Measurements from ENCODE around the gene TEP1.

Gene TEP1

GRCh38 chr14:20418501-20418909 lies 5.2 kb upstream of the TEP1 start:
- H3K9ac ChIP-seq (ENCODE audit: low read length in 5 of 5), result no peak overlapping the region
- H3K36me3 ChIP-seq (ENCODE audit: control insufficient read depth in 5 of 5, insufficient read depth in 5 of 5, low read length in 5 of 5), result no peaks in the 10 kb centered on the region
- H3K4me1 ChIP-seq (ENCODE audit: control insufficient read depth in 5 of 5, insufficient read depth in 5 of 5, low read length in 5 of 5), result peaks cover 2 to 24% (median 21%) of the 10 kb centered on the region in 5 donors
- no peak overlapping the region for H3K27ac ChIP-seq (ENCODE audit: low read depth, low read length)
- H3K9me3 ChIP-seq (ENCODE audit: control insufficient read depth in 5 of 5, low read length in 5 of 5), result no peaks in the 10 kb centered on the region
- no peaks in the 10 kb centered on the region for H3K27me3 ChIP-seq (ENCODE audit: control insufficient read depth in 5 of 5, insufficient read depth in 4 of 5, low read length in 5 of 5)
- no peak overlapping the region for H3K4me3 ChIP-seq (ENCODE audit: low read depth in 1 of 5, low read length in 5 of 5)

DNA sequence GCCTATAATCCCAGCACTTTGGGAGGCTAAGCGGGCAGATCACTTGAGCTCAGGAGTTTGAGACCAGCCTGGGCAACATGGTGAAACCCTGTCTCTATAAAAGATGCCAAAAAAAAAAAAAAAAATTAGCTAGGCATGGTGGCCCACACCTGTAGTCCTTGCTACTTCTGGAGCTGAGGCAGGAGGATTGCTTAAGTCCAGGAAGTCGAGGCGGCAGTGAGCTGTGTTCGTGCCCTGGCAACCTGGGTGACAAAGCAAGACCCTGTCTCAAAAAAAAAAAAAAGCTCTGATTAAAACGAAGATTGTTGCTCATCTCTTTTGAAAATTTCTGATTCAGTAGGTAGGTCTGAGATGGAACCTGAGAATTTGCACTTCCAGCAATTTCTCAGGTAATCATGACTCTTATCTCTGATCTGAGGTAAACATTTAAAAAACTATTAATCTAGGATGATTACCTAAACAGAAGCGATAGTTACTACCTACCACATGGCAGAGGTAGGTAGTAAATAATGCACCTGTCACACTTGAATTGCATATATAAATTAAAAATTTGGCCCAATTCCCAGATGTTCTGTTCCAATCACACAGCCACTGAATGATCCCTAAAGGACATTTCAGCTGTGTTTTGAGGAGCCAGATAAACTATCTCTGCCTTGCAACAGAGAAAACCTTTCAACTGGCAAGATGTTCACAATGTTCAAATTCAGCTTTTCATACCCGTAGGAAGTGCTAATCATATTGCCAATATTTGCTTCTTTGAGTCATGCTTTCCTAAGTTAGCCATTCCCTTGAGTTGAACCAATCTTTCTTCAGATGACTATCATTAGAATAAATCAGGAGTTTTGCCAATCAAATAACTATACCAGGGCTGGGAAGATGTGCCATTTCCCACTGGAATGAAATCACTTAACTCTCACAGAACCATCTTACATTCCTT lies 4.2 kb upstream of the TEP1 start:
- no peak overlapping the region for H3K9ac ChIP-seq (ENCODE audit: low read length in 5 of 5)
- H3K27ac ChIP-seq (ENCODE audit: low read depth, low read length), result no peak overlapping the region
- H3K9me3 ChIP-seq (ENCODE audit: control insufficient read depth in 5 of 5, low read length in 5 of 5), result no peaks in the 10 kb centered on the region
- H3K4me1 ChIP-seq (ENCODE audit: control insufficient read depth in 5 of 5, insufficient read depth in 5 of 5, low read length in 5 of 5), result peaks cover 2 to 28% (median 22%) of the 10 kb centered on the region in 5 donors
- H3K4me3 ChIP-seq (ENCODE audit: low read depth in 1 of 5, low read length in 5 of 5), result no peak overlapping the region
- H3K36me3 ChIP-seq (ENCODE audit: control insufficient read depth in 5 of 5, insufficient read depth in 5 of 5, low read length in 5 of 5), result no peaks in the 10 kb centered on the region
- H3K27me3 ChIP-seq (ENCODE audit: control insufficient read depth in 5 of 5, insufficient read depth in 4 of 5, low read length in 5 of 5), result no peaks in the 10 kb centered on the region

- no peaks in the 10 kb centered on the region for H3K27me3 ChIP-seq (ENCODE audit: control insufficient read depth in 5 of 5, insufficient read depth in 4 of 5, low read length in 5 of 5)
- H3K4me1 ChIP-seq (ENCODE audit: control insufficient read depth in 5 of 5, insufficient read depth in 5 of 5, low read length in 5 of 5), result peaks cover 2 to 37% (median 31%) of the 10 kb centered on the region in 5 donors
- no peak overlapping the region for H3K4me3 ChIP-seq (ENCODE audit: low read depth in 1 of 5, low read length in 5 of 5)
- no peaks in the 10 kb centered on the region for H3K36me3 ChIP-seq (ENCODE audit: control insufficient read depth in 5 of 5, insufficient read depth in 5 of 5, low read length in 5 of 5)
- no peaks in the 10 kb centered on the region for H3K9me3 ChIP-seq (ENCODE audit: control insufficient read depth in 5 of 5, low read length in 5 of 5)
- peak overlapping the region in 1 of 5 donors; percentile 9 for H3K9ac ChIP-seq (ENCODE audit: low read length in 5 of 5)
- no peak overlapping the region for H3K27ac ChIP-seq (ENCODE audit: low read depth, low read length)
Measured at GRCh38 chr14:20416223-20416622, 2.9 kb upstream of the TEP1 start.

- H3K9ac ChIP-seq (ENCODE audit: low read length in 5 of 5), result no peak overlapping the region
- no peaks in the 10 kb centered on the region for H3K9me3 ChIP-seq (ENCODE audit: control insufficient read depth in 5 of 5, low read length in 5 of 5)
- H3K4me1 ChIP-seq (ENCODE audit: control insufficient read depth in 5 of 5, insufficient read depth in 5 of 5, low read length in 5 of 5), result peaks cover 2 to 39% (median 31%) of the 10 kb centered on the region in 5 donors
- no peak overlapping the region for H3K4me3 ChIP-seq (ENCODE audit: low read depth in 1 of 5, low read length in 5 of 5)
- H3K27me3 ChIP-seq (ENCODE audit: control insufficient read depth in 5 of 5, insufficient read depth in 4 of 5, low read length in 5 of 5), result no peaks in the 10 kb centered on the region
- H3K36me3 ChIP-seq (ENCODE audit: control insufficient read depth in 5 of 5, insufficient read depth in 5 of 5, low read length in 5 of 5), result no peaks in the 10 kb centered on the region
- no peak overlapping the region for H3K27ac ChIP-seq (ENCODE audit: low read depth, low read length)
Measured at GRCh38 chr14:20415782-20416206, 2.5 kb upstream of the TEP1 start.

GRCh38 chr14:20413744-20414082 lies 412 bp upstream of the TEP1 start:
- Histone ChIP-seq H3K4me1 (ENCODE audit: control insufficient read depth in 5 of 5, insufficient read depth in 5 of 5, low read length in 5 of 5) (peaks cover 2 to 30% (median 22%) of the 10 kb centered on the region in 5 donors), H3K27ac (ENCODE audit: low read depth, low read length) (peak overlapping the region; percentile 85), H3K9me3 (ENCODE audit: control insufficient read depth in 5 of 5, low read length in 5 of 5) (no peaks in the 10 kb centered on the region), H3K27me3 (ENCODE audit: control insufficient read depth in 5 of 5, insufficient read depth in 4 of 5, low read length in 5 of 5) (no peaks in the 10 kb centered on the region), H3K9ac (ENCODE audit: low read length in 5 of 5) (peak overlapping the region; percentile 81 to 89 (median 88)), H3K36me3 (ENCODE audit: control insufficient read depth in 5 of 5, insufficient read depth in 5 of 5, low read length in 5 of 5) (no peaks in the 10 kb centered on the region), H3K4me3 (ENCODE audit: low read depth in 1 of 5, low read length in 5 of 5) (peak overlapping the region; percentile 69 to 96 (median 92))

GRCh38 chr14:20412411-20412810 lies 890 bp downstream of the TEP1 start:
- Histone ChIP-seq H3K27ac (ENCODE audit: low read depth, low read length) (peak overlapping the region; percentile 85), H3K27me3 (ENCODE audit: control insufficient read depth in 5 of 5, insufficient read depth in 4 of 5, low read length in 5 of 5) (no peaks in the 10 kb centered on the region), H3K4me3 (ENCODE audit: low read depth in 1 of 5, low read length in 5 of 5) (peak overlapping the region; percentile 69 to 96 (median 92)), H3K36me3 (ENCODE audit: control insufficient read depth in 5 of 5, insufficient read depth in 5 of 5, low read length in 5 of 5) (peaks cover 3 to 11% (median 11%) of the 10 kb centered on the region in 5 donors), H3K4me1 (ENCODE audit: control insufficient read depth in 5 of 5, insufficient read depth in 5 of 5, low read length in 5 of 5) (peaks cover 2 to 28% (median 18%) of the 10 kb centered on the region in 5 donors), H3K9ac (ENCODE audit: low read length in 5 of 5) (peak overlapping the region in 4 of 5 donors; percentile 81 to 89 (median 88)), H3K9me3 (ENCODE audit: control insufficient read depth in 5 of 5, low read length in 5 of 5) (no peaks in the 10 kb centered on the region)

- Histone ChIP-seq H3K4me3 (ENCODE audit: low read depth in 1 of 5, low read length in 5 of 5) (no peak overlapping the region), H3K27me3 (ENCODE audit: control insufficient read depth in 5 of 5, insufficient read depth in 4 of 5, low read length in 5 of 5) (no peaks in the 10 kb centered on the region), H3K9me3 (ENCODE audit: control insufficient read depth in 5 of 5, low read length in 5 of 5) (no peaks in the 10 kb centered on the region), H3K9ac (ENCODE audit: low read length in 5 of 5) (no peak overlapping the region), H3K27ac (ENCODE audit: low read depth, low read length) (no peak overlapping the region), H3K4me1 (ENCODE audit: control insufficient read depth in 5 of 5, insufficient read depth in 5 of 5, low read length in 5 of 5) (peaks cover 2 to 22% (median 15%) of the 10 kb centered on the region in 5 donors), H3K36me3 (ENCODE audit: control insufficient read depth in 5 of 5, insufficient read depth in 5 of 5, low read length in 5 of 5) (peaks cover 9 to 43% (median 41%) of the 10 kb centered on the region in 5 donors)
Measured at GRCh38 chr14:20409226-20409625, 4.1 kb downstream of the TEP1 start.

DNA sequence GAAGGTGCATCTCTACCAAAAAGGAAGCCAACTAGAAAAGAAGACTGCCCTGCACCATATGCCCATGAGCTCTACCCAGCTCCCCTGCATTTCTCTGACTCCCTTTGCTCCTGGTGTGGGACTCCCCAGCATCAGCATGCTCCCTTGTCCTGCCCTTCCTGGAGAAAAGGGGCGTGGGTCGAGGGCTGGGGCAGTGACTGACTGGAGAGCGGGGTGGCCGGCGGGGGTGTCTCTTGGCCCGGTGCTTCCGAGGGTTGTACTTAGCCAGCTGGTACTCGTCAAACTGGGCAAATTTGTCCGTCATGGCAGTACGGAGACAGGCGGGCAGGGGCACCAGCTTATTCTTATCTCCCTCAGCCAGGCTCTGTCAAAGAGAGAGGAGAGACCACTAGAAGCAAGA lies 9.8 kb downstream of the TEP1 start:
- H3K9me3 ChIP-seq (ENCODE audit: control insufficient read depth in 5 of 5, low read length in 5 of 5), result no peaks in the 10 kb centered on the region
- no peak overlapping the region for H3K4me3 ChIP-seq (ENCODE audit: low read depth in 1 of 5, low read length in 5 of 5)
- no peak overlapping the region for H3K27ac ChIP-seq (ENCODE audit: low read depth, low read length)
- no peaks in the 10 kb centered on the region for H3K4me1 ChIP-seq (ENCODE audit: control insufficient read depth in 5 of 5, insufficient read depth in 5 of 5, low read length in 5 of 5)
- no peaks in the 10 kb centered on the region for H3K27me3 ChIP-seq (ENCODE audit: control insufficient read depth in 5 of 5, insufficient read depth in 4 of 5, low read length in 5 of 5)
- no peak overlapping the region for H3K9ac ChIP-seq (ENCODE audit: low read length in 5 of 5)
- H3K36me3 ChIP-seq (ENCODE audit: control insufficient read depth in 5 of 5, insufficient read depth in 5 of 5, low read length in 5 of 5), result peaks cover 25 to 94% (median 79%) of the 10 kb centered on the region in 5 donors

DNA sequence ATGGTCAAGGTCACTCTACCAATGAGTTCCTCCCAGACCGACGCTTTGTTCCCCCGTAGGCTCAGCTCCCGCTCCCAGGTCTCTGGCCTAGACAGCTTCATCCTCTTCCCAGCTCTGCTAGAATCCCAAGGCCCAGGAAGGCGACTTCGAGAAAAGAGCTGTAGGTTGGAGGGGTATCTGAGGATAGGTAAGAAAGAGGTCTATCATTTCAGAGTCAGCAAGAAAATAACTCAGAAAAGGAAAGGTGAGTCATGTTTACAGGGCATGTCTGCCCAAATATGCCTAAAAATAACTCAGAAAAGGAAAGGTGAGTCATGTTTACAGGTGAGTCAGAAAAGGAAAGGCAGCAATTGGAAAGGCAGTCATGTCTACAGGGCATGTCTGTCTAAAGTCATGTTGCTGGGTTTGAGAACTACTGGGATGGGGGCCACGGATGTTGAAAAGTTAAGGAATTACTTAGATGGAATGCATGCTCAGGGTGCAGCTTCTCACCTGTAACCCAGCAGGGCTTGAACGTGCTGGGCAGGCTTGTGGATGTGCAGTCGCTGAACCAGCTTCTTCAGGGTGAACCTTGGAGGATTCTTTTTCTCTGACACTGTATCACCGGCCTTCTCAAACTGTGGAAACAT lies 12.2 kb downstream of the TEP1 start:
- Histone ChIP-seq H3K27ac (ENCODE audit: low read depth, low read length) (no peak overlapping the region), H3K36me3 (ENCODE audit: control insufficient read depth in 5 of 5, insufficient read depth in 5 of 5, low read length in 5 of 5) (peaks cover 18 to 94% (median 64%) of the 10 kb centered on the region in 5 donors), H3K4me1 (ENCODE audit: control insufficient read depth in 5 of 5, insufficient read depth in 5 of 5, low read length in 5 of 5) (no peaks in the 10 kb centered on the region), H3K27me3 (ENCODE audit: control insufficient read depth in 5 of 5, insufficient read depth in 4 of 5, low read length in 5 of 5) (no peaks in the 10 kb centered on the region), H3K4me3 (ENCODE audit: low read depth in 1 of 5, low read length in 5 of 5) (no peak overlapping the region), H3K9me3 (ENCODE audit: control insufficient read depth in 5 of 5, low read length in 5 of 5) (no peaks in the 10 kb centered on the region), H3K9ac (ENCODE audit: low read length in 5 of 5) (no peak overlapping the region)

- Histone ChIP-seq H3K27me3 (ENCODE audit: control insufficient read depth in 5 of 5, insufficient read depth in 4 of 5, low read length in 5 of 5) (no peaks in the 10 kb centered on the region), H3K4me1 (ENCODE audit: control insufficient read depth in 5 of 5, insufficient read depth in 5 of 5, low read length in 5 of 5) (no peaks in the 10 kb centered on the region), H3K36me3 (ENCODE audit: control insufficient read depth in 5 of 5, insufficient read depth in 5 of 5, low read length in 5 of 5) (peaks cover 18 to 94% (median 65%) of the 10 kb centered on the region in 5 donors), H3K4me3 (ENCODE audit: low read depth in 1 of 5, low read length in 5 of 5) (no peak overlapping the region), H3K9ac (ENCODE audit: low read length in 5 of 5) (no peak overlapping the region), H3K27ac (ENCODE audit: low read depth, low read length) (no peak overlapping the region), H3K9me3 (ENCODE audit: control insufficient read depth in 5 of 5, low read length in 5 of 5) (no peaks in the 10 kb centered on the region)
Measured at GRCh38 chr14:20400589-20400964, 12.7 kb downstream of the TEP1 start.

All from subcutaneous abdominal adipose tissue (tissue), 5 donors.